ENCODE measurements around the gene CSKMT. TPM values are rescaled to one million over a fixed set of nuclear protein-coding genes. Genes with fewer than 3 reads are reported as not detected.

CSKMT gene
- total and polyA plus RNA-seq, 9 donors = 3.6 to 31.5 (median 20.6) TPM

Small RNA genes within 50 kb of the gene (small RNA-seq; reads per million reads assigned to genes)
- not detected for gene SNORA57

Other genes starting within 250 kb of the CSKMT start
- gene SCGB1A1, start 246.3 kb upstream of the CSKMT start, total RNA-seq = 10 to 100 TPM in 1 of 7 donors, 1 to 10 TPM in 1, not detected in 5; 1.8 to 11.6 TPM
- not detected for gene SCGB1A1, start 246.3 kb upstream of the CSKMT start, polyA plus RNA-seq
- 100 to 1,000 TPM; 353 to 699 (median 607) TPM for gene AHNAK, start 118.5 kb upstream of the CSKMT start, total RNA-seq
- gene AHNAK, start 118.5 kb upstream of the CSKMT start, polyA plus RNA-seq = 100 to 1,000 TPM; 114 to 376 TPM
- gene EEF1G, start 91.4 kb upstream of the CSKMT start, total RNA-seq = 1,000 to 10,000 TPM; 2,147 to 3,018 (median 2,446) TPM
- gene EEF1G, start 91.4 kb upstream of the CSKMT start, polyA plus RNA-seq = 1,000 to 10,000 TPM; 2,476 to 3,023 TPM
- 10 to 100 TPM in 5 of 7 donors, 1 to 10 TPM in 2; 6.9 to 27.3 (median 21.1) TPM for gene TUT1, start 73.8 kb upstream of the CSKMT start, total RNA-seq
- 10 to 100 TPM in 1 of 2 donors, 1 to 10 TPM in 1; 5.9 to 18.3 TPM for gene TUT1, start 73.8 kb upstream of the CSKMT start, polyA plus RNA-seq
- gene MTA2, start 63.4 kb upstream of the CSKMT start, total RNA-seq = 100 to 1,000 TPM in 3 of 7 donors, 10 to 100 TPM in 4; 41.5 to 130 (median 89.8) TPM
- 10 to 100 TPM; 54.2 to 90.4 TPM for gene MTA2, start 63.4 kb upstream of the CSKMT start, polyA plus RNA-seq
- 100 to 1,000 TPM in 3 of 7 donors, 10 to 100 TPM in 4; 38.1 to 138 (median 96.0) TPM for gene EML3, start 52.5 kb upstream of the CSKMT start, total RNA-seq
- gene EML3, start 52.5 kb upstream of the CSKMT start, polyA plus RNA-seq = 10 to 100 TPM; 29.9 to 59.1 TPM
- 10 to 100 TPM in 4 of 7 donors, 1 to 10 TPM in 3; 9.2 to 22.4 (median 10.8) TPM for gene ROM1, start 52.1 kb upstream of the CSKMT start, total RNA-seq
- 10 to 100 TPM; 10.4 to 15.9 TPM for gene ROM1, start 52.1 kb upstream of the CSKMT start, polyA plus RNA-seq
- gene B3GAT3, start 43.3 kb upstream of the CSKMT start, total RNA-seq = 10 to 100 TPM; 16.6 to 56.6 (median 33.9) TPM
- gene B3GAT3, start 43.3 kb upstream of the CSKMT start, polyA plus RNA-seq = 10 to 100 TPM in 1 of 2 donors, 1 to 10 TPM in 1; 1.3 to 29.2 TPM
- 100 to 1,000 TPM in 5 of 7 donors, 10 to 100 TPM in 2; 91.4 to 278 (median 228) TPM for gene GANAB, start 18.7 kb upstream of the CSKMT start, total RNA-seq
- 100 to 1,000 TPM; 157 to 280 TPM for gene GANAB, start 18.7 kb upstream of the CSKMT start, polyA plus RNA-seq
- 10 to 100 TPM; 16.0 to 26.4 (median 21.8) TPM for gene INTS5, start 12.0 kb upstream of the CSKMT start, total RNA-seq
- gene INTS5, start 12.0 kb upstream of the CSKMT start, polyA plus RNA-seq = 10 to 100 TPM in 1 of 2 donors, 1 to 10 TPM in 1; 4.6 to 12.3 TPM
- 10 to 100 TPM; 24.2 to 62.3 (median 35.1) TPM for gene C11orf98, start 102 bp upstream of the CSKMT start, total RNA-seq
- 10 to 100 TPM; 50.8 to 55.5 TPM for gene C11orf98, start 102 bp upstream of the CSKMT start, polyA plus RNA-seq
- 10 to 100 TPM in 2 of 7 donors, 1 to 10 TPM in 5; 7.1 to 13.7 (median 8.9) TPM for gene UQCC3, start 6.4 kb downstream of the CSKMT start, total RNA-seq
- 1 to 10 TPM; 1.6 to 9.6 TPM for gene UQCC3, start 6.4 kb downstream of the CSKMT start, polyA plus RNA-seq
- 1 to 10 TPM; 2.4 to 6.0 (median 4.6) TPM for gene LBHD1, start 7.0 kb downstream of the CSKMT start, total RNA-seq
- gene LBHD1, start 7.0 kb downstream of the CSKMT start, polyA plus RNA-seq = 1 to 10 TPM; 2.6 to 5.3 TPM
- gene UBXN1, start 13.8 kb downstream of the CSKMT start, total RNA-seq = 100 to 1,000 TPM; 106 to 239 (median 170) TPM
- gene UBXN1, start 13.8 kb downstream of the CSKMT start, polyA plus RNA-seq = 100 to 1,000 TPM in 1 of 2 donors, 10 to 100 TPM in 1; 97.6 to 284 TPM
- gene LRRN4CL, start 24.2 kb downstream of the CSKMT start, total RNA-seq = 10 to 100 TPM; 19.5 to 38.6 (median 25.5) TPM
- 10 to 100 TPM; 18.5 to 23.1 TPM for gene LRRN4CL, start 24.2 kb downstream of the CSKMT start, polyA plus RNA-seq
- 100 to 1,000 TPM in 1 of 7 donors, 10 to 100 TPM in 6; 31.4 to 122 (median 57.2) TPM for gene BSCL2, start 42.1 kb downstream of the CSKMT start, total RNA-seq
- 10 to 100 TPM; 49.2 to 57.8 TPM for gene BSCL2, start 42.1 kb downstream of the CSKMT start, polyA plus RNA-seq
- under 1 TPM in 5 of 7 donors, not detected in 2; 0.27 to 0.73 (median 0.37) TPM for gene GNG3, start 42.4 kb downstream of the CSKMT start, total RNA-seq
- under 1 TPM; 0.18 to 0.30 TPM for gene GNG3, start 42.4 kb downstream of the CSKMT start, polyA plus RNA-seq
- 10 to 100 TPM; 11.0 to 50.0 (median 41.2) TPM for gene HNRNPUL2, start 62.1 kb downstream of the CSKMT start, total RNA-seq
- 10 to 100 TPM; 38.0 to 81.2 TPM for gene HNRNPUL2, start 62.1 kb downstream of the CSKMT start, polyA plus RNA-seq
- 10 to 100 TPM; 19.4 to 42.9 (median 30.4) TPM for gene TTC9C, start 63.2 kb downstream of the CSKMT start, total RNA-seq
- 10 to 100 TPM; 30.5 to 53.6 TPM for gene TTC9C, start 63.2 kb downstream of the CSKMT start, polyA plus RNA-seq
- gene ZBTB3, start 88.8 kb downstream of the CSKMT start, total RNA-seq = 10 to 100 TPM in 4 of 7 donors, 1 to 10 TPM in 3; 4.4 to 18.2 (median 11.8) TPM
- gene ZBTB3, start 88.8 kb downstream of the CSKMT start, polyA plus RNA-seq = 1 to 10 TPM; 3.5 to 4.5 TPM
- 10 to 100 TPM; 42.1 to 77.0 (median 53.6) TPM for gene POLR2G, start 96.3 kb downstream of the CSKMT start, total RNA-seq
- 100 to 1,000 TPM; 100 to 108 TPM for gene POLR2G, start 96.3 kb downstream of the CSKMT start, polyA plus RNA-seq
- 10 to 100 TPM; 15.9 to 33.6 (median 26.3) TPM for gene TAF6L, start 106.1 kb downstream of the CSKMT start, total RNA-seq
- 10 to 100 TPM in 1 of 2 donors, 1 to 10 TPM in 1; 5.4 to 26.5 TPM for gene TAF6L, start 106.1 kb downstream of the CSKMT start, polyA plus RNA-seq
- gene TMEM179B, start 122.1 kb downstream of the CSKMT start, total RNA-seq = 100 to 1,000 TPM in 1 of 7 donors, 10 to 100 TPM in 6; 32.7 to 101 (median 36.5) TPM
- gene TMEM179B, start 122.1 kb downstream of the CSKMT start, polyA plus RNA-seq = 10 to 100 TPM; 54.4 to 91.7 TPM
- gene TMEM223, start 126.7 kb downstream of the CSKMT start, total RNA-seq = 10 to 100 TPM; 12.0 to 26.9 (median 13.1) TPM
- gene TMEM223, start 126.7 kb downstream of the CSKMT start, polyA plus RNA-seq = 10 to 100 TPM; 13.7 to 15.5 TPM
- 10 to 100 TPM; 48.8 to 96.8 (median 77.7) TPM for gene NXF1, start 140.1 kb downstream of the CSKMT start, total RNA-seq
- gene NXF1, start 140.1 kb downstream of the CSKMT start, polyA plus RNA-seq = 100 to 1,000 TPM in 1 of 2 donors, 10 to 100 TPM in 1; 99.4 to 125 TPM
- 10 to 100 TPM; 33.2 to 60.7 (median 49.1) TPM for gene STX5, start 166.7 kb downstream of the CSKMT start, total RNA-seq
- 10 to 100 TPM; 39.6 to 50.1 TPM for gene STX5, start 166.7 kb downstream of the CSKMT start, polyA plus RNA-seq
- gene TEX54, start 167.5 kb downstream of the CSKMT start, total RNA-seq = not detected
- not detected for gene TEX54, start 167.5 kb downstream of the CSKMT start, polyA plus RNA-seq
- gene WDR74, start 174.3 kb downstream of the CSKMT start, total RNA-seq = 10 to 100 TPM; 36.5 to 70.6 (median 61.1) TPM
- gene WDR74, start 174.3 kb downstream of the CSKMT start, polyA plus RNA-seq = 10 to 100 TPM; 25.1 to 39.4 TPM
- 100 to 1,000 TPM in 3 of 7 donors, 10 to 100 TPM in 4; 69.0 to 430 (median 97.7) TPM for gene SLC3A2, start 215.6 kb downstream of the CSKMT start, total RNA-seq
- gene SLC3A2, start 215.6 kb downstream of the CSKMT start, polyA plus RNA-seq = 100 to 1,000 TPM in 1 of 2 donors, 10 to 100 TPM in 1; 90.0 to 126 TPM